ENCODE data around the gene CBFA2T3.
"Not testable (repeated sequence)": the region's sequence is repeated elsewhere in the genome, so short reads cannot be mapped to it uniquely, and the experiment has no call there.

The CBFA2T3 gene

DNA sequence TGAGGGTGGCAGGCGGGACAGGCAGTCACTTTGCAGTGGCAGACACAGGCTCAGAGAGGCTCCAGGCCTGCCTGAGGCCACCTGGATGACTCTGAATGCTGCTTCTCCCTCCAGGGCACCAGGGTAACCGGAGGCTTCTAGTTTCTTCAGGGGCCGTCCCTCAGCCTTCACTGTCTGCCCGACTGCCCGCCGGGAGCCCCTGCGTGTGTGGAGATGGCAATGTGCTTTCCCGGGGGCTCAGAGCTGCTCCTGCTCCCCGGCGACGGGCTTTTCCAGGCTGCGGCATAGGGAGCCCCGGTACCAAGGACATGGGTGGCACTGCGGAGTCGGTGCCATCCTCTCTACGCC, 51.5 kb downstream of the CBFA2T3 start:
- in situ Hi-C loops (cut with MboI; ENCODE audit: low sequenced_read_pairs), result no loop called here

DNA sequence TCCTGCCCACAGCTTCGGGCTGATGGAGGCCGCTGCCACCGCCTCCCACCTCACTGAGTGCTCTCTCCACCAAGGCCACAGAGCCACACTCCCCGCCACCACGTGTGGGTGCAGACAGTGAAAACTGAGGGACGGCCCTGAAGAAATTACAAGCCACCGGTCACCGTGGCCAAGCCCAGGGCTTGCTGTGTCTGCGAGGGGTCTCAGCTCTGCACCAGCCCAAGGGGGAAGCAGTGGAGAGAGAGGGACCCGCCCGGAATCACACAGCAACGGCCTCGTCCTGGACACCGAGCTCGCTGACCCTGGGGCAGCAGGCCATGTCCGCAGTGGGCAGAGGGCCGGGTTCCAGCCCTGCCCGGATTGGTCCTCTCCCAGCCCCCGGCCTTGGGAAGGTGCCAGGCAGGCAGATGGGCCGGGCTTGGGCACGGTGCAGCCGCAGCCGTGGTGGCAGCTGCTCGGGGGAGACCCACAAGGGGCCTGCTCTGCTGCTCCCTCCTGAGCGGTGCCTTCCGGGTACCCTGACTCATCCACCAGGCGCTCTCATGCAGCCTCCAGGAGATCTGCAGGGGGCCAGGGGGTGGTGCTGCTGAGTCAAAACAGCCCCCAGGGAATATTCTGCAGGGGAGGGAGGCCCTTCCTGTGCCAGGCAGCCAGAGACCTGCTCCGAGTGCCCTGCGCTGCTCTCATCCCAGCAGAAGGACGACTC, 52.0 kb downstream of the CBFA2T3 start:
- in situ Hi-C loops (cut with MboI; ENCODE audit: low sequenced_read_pairs), result no loop called here

DNA sequence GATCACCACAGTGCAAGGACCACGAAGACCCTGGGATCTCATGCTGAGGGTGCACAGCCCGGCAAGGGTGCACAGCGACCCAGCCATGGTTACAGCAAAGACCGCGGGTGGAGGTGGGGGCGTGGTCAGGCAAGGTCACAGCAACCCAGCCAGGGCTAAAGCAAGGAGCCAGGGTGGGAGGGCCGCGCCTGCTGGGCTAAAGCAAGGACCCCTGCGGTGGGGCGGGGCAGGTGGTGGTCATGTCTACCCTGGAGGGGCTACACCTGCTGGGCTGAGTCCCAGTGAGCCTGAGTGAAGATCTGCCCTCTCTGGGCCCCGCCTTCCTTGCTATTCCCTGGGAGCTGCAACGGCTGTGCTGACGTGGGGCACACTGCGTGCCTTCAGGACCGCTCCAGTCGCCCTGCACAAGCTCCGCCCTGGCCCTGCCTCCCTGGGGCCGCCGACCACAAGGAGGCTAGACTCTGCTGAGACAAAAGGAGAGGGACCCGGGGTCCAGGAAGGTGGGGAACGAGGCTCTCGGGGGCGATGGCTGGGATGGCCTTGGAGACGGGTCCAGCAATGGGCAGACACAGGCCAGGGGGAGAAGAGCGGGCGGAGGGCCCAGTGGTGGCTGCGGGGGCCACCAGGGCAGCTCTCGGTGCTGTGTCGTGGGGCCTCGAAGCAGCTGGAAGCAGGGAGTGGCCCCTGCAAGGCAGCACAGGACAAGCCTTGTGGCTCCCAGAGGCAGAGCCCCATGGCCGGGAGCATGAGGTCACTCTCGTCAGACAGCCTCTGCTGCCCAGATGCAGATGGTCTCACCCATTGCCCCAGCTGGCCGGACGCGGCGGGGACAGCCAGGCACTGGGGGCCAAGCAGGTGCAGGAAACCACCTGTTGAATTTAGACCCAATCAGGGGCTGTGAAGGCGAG, 52.8 kb downstream of the CBFA2T3 start:
- in situ Hi-C loops (cut with MboI; ENCODE audit: low sequenced_read_pairs), result no loop called here

DNA sequence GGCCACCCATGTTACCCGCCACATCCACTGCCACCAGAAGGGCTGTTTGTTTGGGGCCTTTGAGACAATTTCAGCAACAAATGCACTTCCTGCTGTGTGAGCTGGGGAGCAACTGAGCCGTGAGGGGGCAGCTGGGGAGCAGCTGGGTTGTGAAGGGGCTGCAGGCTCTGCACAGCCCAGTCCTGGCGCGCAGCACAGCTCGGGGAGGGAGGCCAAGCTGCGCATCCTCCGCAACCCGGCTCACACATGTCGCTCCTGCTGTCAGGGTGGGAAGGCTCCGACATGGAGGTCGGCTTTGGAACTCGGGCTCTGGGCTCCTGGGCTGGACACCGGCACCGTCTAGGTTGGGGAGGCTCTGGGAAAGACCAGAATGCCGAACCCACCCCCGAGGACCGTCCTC, 53.6 kb downstream of the CBFA2T3 start:
- in situ Hi-C loops (cut with MboI; ENCODE audit: low sequenced_read_pairs), result no loop called here

DNA sequence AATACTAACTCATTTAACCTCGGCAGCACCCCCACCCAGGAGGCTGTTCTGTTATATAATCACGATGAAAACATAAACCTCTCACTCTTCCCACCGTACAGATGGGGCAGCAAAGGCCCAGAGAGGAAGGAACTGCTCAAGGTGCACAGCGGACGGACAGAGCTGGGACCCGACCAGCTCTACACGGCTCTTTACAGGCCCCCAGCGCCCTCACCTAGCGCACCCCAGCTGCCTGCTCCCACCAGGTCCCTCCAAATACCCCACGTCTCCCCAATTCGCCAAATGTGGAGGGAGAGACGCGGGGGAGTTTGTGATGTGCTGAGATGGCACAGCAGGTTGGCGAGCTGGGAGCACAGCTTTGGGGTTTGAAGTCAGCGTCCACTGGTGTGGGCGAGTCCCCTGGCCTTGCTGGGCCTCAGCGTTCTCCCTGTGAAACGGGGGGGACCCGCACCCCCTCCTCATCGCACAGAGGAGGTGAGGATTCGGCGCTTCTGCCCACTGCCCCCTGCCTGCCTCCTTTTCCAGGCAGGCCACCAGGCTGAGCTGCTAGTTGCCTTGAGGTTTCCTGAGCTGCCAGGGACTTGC, 54.1 kb downstream of the CBFA2T3 start:
- in situ Hi-C loops (cut with MboI; ENCODE audit: low sequenced_read_pairs), result no loop called here

DNA sequence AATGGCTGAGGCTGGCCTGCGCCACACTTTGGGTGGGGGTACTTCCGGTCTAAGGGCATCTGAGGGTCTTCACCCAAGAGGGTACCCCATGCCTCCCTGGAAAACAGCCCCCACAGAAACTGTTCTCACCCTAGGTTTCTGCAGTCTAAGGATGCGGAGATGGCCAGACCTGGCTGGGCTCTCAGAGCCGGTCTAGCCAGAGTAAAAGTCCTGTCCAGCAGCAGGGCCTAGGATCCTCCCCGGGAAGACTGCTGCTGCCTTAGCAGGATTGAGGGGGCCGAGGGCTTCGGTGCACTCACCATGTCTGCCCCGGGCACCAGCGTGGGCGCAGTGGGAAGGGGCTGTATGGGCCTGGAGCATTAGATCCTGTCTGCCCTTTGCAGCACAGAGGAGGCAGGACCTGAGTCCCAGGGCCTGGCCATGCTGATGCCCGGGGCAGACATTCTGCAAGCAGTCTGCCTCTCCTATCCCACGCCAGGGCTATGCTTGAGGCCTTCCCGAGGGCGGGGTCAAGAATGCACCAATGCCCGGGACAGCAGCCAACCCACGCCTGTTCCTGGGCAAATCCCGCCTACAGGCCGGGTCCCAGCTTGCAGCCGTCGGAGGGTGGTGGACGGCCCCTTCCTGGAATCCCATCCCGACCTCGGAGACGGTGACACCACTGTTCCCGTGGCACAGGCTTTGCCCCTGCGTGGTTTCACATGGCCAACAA, 54.7 kb downstream of the CBFA2T3 start:
- in situ Hi-C loops (cut with MboI; ENCODE audit: low sequenced_read_pairs), result no loop called here

DNA sequence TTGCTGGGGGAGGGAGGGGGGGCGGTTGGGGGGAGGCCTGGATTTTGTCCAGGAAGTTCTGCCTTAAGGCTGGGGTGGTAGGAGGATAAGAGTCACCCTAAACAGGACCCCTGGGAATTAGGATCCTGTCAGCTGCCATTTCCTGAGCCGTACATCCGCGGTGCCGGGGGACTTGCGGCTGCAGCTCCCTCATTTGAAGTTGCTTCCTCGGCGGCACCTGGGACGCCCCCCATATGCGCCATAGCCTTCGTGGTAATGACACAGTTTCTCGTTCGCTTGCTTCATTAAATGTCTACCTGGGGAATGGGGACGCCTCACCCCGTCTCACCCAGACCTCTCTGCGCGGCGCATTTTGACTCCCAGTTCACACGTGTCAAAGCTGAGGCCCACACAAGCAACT, 55.4 kb downstream of the CBFA2T3 start:
- in situ Hi-C loops (cut with MboI; ENCODE audit: low sequenced_read_pairs), result no loop called here

DNA sequence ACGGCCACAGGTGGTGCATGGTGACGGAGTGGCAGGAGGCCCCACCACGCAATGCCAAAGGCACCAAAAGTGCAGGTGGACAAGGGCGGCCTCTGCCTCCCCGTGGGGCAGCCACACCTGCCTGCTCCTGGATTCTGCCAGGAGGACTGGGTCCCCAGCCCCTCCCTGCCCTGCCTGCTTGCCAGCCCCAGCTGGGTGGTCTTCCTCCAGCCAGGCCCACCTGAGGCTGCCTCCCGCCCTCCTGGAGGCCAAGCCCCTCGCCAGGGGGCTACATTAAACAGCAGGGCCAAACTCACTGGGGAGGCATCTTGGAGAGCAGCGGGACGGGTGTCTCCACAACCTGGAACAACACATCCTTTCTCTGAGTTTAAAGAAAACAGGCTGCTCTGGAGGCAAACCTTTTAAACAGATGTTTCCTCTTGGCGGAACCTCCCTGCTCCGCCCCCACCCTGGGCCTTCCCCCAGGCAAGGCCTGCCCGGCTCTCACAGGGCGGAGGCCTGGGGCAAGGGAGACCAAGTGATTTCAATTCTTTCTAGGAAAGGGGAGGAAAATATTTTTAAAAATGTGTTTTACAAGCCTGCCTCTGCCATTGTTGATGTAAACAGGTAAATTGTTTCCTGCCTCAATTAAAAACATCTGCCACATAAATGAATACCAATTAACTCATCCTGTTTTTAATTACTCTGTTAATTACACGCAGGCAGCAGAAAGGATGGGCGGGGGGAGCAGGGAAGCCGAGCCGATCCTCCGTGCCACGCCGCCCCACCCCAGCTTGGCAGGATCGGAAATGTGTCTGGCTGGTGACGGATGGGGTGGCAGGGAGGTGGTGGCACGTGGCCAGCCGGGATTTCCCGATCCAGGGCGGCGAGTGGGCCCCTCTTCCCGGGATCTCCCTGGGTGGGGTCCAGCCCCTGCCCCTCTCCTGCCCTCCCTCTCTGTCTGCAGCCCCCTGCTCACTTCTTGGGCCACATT, 56.1 kb downstream of the CBFA2T3 start:
- in situ Hi-C loops (cut with MboI; ENCODE audit: low sequenced_read_pairs), result no loop called here

DNA sequence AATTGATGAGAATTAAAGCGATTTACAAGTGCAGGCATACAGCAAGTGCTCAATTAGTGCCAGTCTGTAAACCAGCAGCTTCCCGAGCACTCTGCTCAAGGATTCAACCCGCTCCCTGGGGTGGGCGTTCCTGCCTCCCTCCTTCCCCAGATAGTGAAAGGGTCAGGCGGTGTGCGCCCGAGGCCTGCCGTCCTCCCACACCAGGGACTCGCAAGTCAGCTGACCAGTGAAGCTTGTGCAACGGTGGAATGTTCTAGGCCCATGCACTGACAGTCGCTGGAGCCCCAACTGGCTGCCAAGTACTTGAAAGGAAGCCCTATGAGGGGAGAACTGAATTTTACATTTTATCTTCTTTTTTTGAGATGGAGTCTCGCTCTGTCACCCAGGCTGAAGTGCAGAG, 57.1 kb downstream of the CBFA2T3 start:
- in situ Hi-C loops (cut with MboI; ENCODE audit: low sequenced_read_pairs), result no loop called here

DNA sequence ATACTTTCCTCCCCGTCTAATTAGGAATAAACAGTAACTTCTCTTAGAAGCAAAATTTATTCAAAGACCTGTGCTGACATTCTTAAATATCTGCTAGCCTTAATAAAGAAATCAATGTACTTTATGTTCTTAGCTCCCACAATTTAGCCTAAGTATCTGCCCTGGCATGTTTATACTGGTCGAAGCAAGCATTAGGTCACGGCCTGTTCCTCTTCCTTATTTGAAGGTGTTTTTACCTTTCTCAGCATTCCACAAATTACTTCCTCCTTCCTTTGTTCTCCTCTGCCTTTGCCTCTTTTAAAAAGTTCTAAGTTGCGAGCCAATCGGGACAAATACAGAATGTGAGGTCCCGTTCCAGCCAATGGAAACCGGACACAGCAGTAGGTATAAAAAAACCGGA, 58.1 kb downstream of the CBFA2T3 start:
- in situ Hi-C loops (cut with MboI; ENCODE audit: low sequenced_read_pairs), result not testable (repeated sequence)

DNA sequence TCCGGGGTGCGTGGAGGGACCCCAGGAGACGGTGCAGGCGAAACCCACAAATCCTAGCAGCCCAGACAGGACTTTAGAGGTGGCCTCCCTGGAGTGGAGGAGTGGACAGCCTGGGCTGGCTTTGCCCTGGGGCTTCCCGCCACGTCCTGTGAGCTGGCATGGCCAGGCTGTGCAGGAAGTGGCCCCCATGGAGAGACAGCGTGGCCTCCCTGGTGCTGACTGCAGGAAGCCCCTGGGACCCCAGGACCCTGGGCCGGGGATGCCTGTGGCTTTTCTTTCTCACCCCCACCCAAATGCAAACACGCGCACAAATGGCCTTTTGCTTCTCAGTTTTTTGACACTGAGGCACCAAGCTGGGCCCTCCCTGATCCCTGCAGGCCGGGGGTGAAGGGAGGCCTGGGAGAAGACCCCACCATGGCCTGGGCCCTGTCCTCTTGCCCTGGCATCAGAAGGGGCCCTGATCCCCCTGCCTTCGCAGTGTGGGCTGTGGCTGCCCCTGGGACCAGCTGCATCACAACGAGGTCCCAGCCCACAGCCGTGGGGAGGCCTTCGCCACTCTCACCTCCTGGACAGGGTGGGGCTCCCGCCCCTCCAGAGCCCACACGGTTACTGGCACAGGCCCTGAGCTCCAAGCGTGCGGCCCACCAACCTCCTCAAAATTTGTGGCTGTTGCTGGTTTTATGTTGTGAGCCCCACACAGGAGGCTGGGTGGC, 58.9 kb downstream of the CBFA2T3 start:
- in situ Hi-C loops (cut with MboI; ENCODE audit: low sequenced_read_pairs), result no loop called here

DNA sequence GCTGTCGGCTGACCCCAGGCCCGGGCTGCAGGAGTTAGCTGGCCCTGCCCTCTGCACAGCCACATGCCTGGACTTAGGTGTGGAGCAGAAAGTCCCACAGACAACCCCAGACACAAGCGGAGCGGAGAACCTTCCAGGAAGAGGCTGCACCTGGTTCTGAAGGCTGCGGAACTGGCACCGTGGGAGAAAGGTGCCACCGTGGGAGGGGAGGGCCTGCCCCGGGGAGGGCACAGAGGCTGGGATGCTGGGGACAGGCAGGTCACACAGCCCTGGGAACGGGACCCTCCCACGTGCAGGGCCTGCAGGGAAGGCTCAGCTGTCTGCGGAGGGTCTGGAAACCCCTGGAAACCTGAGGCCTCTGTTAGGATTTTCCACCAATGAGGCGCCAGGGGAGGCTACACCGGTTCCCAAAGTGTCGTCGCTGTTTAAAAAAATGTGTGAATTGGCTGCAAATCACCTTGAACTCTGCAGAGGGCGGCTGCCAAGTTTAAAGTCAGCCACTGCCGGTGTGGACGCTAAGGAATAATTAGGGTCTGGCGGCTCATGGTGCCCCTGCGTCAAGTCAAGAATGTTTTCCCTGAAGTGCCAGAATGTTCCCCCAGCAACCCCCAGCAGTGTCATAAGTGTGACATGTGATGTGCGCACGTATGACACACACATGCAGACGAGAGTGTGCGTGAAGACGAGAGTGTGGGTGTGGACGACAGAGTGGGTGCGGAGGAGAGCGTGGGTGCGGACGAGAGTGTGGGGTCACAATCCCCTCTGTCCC, 59.7 kb downstream of the CBFA2T3 start:
- in situ Hi-C loops (cut with MboI; ENCODE audit: low sequenced_read_pairs), result no loop called here

DNA sequence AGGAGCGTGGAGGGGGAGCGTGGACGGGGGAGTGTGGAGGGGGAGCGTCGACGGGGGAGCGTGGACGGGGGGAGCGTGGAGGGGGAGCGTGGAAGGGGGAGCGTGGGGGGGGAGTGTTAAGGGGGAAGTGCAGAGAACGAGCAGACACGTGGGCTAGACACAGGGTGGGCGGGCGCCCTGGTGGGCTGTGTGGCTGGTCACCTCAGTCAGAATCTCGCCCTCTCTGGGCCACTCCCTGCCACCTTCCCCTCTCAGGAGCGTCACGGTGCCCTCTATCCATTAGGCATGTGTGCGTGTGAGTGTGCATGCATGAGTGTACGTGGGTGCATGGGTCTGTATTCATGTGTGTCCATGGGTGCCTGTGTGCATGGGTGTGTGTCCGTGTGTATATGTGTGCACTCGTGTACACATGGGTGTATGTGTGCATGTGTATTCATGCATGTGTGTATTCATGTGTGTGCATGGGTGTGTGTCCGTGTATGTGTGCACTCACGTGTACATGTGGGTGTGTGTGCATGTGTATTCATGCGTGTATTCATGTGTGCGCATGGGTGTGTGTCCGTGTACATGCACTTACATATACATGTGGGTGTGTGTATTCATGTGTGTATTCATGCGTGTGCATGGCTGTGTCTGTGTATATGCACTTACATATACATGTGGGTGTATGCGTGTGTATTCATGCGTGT, 61.2 kb downstream of the CBFA2T3 start:
- in situ Hi-C loops (cut with MboI; ENCODE audit: low sequenced_read_pairs), result no loop called here

DNA sequence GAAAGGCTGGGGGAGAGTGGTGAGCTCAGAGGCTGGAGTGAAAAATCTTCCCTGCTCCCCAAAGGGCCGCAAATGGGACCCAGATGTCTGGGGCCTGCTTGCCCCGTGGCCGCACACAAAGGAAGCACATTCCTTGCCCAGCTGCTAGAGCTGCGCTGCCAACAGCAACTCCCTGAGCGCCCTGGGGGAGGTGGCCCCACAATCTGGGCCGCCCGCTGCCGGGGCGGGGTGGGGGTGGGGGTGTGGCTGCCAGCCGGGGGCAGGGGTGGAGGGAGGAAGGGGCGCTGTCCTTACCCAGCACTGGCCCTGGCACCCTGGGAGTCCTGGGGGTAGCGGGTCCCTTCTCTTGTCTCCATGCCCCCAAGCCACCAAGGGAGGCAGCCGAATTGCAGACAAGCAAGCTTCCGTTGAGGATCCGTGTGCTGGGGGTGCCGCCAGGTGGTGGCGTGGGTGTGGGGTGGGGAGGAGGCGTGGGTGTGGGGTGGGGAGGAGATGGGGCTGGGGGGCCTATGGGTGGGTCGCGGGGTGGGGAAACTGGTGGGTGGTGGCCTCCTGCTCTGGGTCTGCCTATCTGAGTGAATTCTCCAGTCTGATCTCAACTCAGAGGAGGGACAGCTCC, 62.1 kb downstream of the CBFA2T3 start:
- in situ Hi-C loops (cut with MboI; ENCODE audit: low sequenced_read_pairs), result no loop called here

DNA sequence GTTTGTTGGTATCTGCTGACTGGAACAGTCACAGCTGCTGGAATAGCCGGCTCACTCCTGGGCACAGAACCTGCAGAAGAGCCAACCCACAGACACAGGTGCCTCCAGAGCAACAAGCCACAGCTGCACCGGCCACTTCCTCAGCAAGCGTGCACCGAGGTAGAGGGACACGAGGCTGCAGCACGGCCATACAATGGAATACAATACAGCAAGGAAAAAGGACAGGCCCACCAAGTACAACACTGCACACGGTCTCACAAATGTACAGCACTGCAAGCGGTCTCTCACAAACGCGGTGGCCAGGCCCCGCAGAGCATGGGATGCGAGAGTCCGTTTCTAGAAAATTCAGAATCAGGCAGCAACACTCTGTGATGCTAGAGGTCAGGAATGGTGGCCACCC, 63.1 kb downstream of the CBFA2T3 start:
- in situ Hi-C loops (cut with MboI; ENCODE audit: low sequenced_read_pairs), result no loop called here

DNA sequence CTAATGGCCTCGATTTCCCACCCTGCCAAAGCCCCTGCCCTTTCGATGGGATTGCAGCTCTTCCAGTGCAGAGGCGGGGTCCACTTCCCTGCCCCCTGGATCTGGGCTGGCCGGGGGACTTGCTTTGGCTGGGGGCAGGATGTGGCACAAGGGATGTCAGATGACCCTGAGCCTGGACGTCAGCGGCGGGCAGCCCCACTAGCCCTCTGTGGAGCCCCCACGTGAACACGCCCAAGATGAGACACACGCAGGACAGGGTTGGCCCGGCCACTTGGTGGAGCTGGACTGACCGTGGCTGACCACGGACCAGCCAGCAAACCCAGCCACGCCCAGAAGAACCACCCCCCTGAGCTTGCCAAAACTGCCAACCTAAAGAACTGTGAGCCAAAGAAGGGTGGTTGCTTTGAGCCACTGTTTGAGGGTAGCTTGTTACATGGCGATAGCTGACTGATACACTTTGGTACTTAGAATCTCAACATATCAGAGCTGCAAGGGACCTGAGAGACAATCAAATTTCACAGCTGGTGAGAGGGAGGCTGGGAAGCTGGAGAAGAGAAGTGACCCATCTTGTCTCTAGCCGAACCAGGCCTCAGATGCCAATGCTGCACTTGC, 63.9 kb downstream of the CBFA2T3 start:
- in situ Hi-C loops (cut with MboI; ENCODE audit: low sequenced_read_pairs), result no loop called here

DNA sequence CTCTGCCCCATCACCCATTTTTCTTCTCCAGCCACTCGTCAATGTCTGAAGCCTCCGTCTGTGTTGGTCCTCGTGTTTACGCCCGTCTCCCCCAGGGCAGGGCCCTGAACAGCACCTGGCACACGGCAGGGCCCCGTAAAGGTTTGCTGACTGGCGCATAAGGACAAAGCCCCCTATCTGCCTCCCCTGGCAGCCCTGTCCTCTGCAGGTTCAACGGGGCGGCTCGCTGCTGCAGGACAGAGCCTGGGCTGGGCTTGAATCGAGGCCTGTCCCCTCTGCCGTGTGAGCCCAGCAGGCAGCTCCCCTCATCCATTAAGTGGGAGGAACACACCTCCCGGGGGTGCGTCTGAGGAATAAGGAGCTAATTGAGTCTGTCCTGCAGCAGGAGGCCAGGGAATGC, 64.5 kb downstream of the CBFA2T3 start:
- in situ Hi-C loops (cut with MboI; ENCODE audit: low sequenced_read_pairs), result no loop called here

DNA sequence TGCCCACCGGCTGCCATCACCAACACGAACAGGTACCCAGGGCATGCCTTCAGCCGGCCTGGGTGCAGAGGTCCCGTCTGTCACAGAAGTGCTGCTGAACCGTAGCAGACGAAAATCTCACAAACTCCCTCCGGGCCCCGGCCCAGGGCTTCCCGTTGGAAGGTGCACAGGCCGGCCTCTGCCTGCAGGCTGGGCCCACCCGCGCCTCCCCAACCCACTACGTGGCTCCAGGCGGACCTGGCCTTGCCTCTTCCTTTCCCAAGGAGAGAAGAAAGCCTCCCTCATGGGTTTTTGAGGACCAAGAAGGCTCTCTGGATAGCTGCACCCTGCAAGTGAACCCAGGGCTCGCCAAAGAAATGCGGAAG, 65.1 kb downstream of the CBFA2T3 start:
- in situ Hi-C loops (cut with MboI; ENCODE audit: low sequenced_read_pairs), result no loop called here
